Measurements from ENCODE around the gene CXADR.
A peak's percentile ranks its signal among the peaks of the same experiment; 100 is the strongest.

The CXADR gene

GRCh38 chr21:17610911-17611310, 98.1 kb downstream of the CXADR start:
- DNase-seq = no peak

GRCh38 chr21:17611414-17612022, 98.7 kb downstream of the CXADR start:
- peak; percentile 23 to 51 (median 40) for DNase-seq

GRCh38 chr21:17612023-17612564, 99.3 kb downstream of the CXADR start:
- DNase-seq = peak in 1 of 4 experiments; percentile 17

GRCh38 chr21:17612565-17613241, 99.9 kb downstream of the CXADR start, which contains the start of gene BTG3:
BTG3 (minus strand) TSS chr21:17612901; CDS start chr21:17609144, 3,757 bp downstream.
- DNase-seq = peak; percentile 51 to 73 (median 60)

GRCh38 chr21:17613242-17613676, 100.4 kb downstream of the CXADR start:
- peak in 1 of 4 experiments; percentile 9 for DNase-seq

GRCh38 chr21:17616831-17617230, 104.0 kb downstream of the CXADR start:
- no peak for DNase-seq

DNA sequence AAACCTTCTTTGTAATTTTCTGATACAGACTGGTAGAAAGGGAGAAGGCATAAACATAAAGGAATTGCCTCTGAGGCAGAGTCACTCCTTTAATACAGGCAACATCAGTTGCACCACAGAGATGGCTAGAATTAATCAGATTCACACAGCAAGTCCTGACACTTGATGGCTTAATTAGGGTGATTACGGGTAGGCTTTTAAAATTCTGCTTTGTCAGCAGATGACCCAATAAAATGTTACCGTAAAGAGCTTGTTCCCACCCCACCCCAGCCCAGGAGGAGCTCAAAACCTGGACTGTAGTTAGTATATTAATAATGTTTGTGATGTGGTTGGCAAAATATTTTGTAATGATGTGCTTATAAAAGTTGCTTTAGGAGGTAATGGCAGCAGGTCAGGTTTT, 109.2 kb downstream of the CXADR start:
- no peak for DNase-seq

DNA sequence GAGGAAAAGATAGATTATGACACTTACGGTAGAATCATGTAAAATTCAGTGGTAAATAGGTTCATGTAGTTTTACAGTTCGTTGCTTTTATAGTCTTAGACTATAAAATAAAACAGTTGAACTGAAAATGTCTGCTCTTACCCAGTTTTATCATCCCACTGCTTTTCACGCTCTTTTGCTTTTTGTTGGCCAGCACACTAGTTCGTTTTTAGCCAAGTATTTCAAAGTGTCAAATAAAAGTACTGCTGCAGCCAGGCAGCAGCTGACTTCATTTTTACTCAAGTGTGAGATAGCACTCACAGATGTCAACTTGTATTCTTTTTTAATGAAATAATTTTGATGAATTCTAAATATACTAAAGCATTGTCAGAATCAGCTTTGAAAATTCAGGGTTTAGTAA, 118.4 kb downstream of the CXADR start:
- DNase-seq = no peak

- no peak for DNase-seq
These were observed 123.9 kb downstream of the CXADR start for GRCh38 chr21:17636711-17637110.

DNA sequence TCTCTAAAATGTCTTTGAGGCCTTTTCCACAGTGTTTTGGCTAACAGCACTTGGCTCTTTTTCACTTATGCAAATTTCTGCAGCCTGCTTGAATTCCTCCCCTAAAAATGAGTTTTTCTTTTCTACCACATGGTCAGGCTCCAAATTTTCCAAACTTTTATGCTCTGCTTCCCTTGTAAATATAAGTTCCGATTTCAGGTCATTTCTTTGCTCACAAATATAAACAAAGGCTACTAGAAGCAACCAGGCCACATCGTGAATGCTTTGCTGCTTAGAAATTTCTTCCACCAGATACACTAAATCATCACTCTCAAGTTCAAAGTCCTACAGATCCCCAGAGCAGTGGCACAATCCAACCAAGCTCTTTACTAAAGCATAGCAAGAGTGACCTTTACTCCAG, 128.0 kb downstream of the CXADR start:
- no peak for DNase-seq

All from activated CD4-positive, CD25-positive, alpha-beta regulatory T cell (primary cell).